GM18498 (cell line): Measurements from ENCODE around the gene SERTAD4.

ENCODE experiments used
- ATAC-seq: cut with Tn5 transposase; IDR thresholded peaks from one replicate; pipeline ENCODE4 v1.9.1; 2021; ENCODE audit warnings: mild to moderate bottlenecking, moderate library complexity; ENCODE audit not compliant: unreplicated experiment

SERTAD4 gene

DNA sequence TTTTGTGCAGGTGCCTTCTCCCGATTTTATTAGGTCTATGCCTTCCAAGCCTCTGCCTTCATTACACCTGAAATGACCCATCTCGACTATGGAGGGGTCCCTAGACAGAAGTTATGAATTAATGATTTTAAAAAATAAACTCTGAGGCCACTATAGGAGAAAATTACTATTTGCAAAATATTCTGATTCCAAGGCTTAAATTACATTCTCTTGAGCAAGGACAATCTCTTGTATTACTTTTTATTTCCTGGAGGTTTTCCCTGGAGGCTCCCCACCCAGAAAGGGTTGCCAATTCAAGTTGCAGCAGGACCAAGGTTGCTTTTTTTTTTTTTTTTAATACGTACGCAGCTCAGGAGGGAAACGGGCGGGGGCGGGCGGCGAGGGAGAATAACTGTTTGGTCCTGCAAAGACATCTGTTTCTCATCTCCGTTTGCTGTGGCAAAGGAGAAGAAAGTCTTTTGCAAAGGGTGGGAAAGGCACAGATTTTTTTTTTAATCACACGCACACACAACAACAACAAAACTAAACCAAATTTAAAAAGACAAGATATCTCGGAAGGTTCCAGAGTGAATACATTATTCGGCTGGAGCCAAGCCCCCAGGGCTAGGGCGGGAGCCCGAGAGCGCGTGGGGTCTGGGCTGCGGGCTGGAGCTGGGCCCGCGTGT lies 618 bp upstream of the SERTAD4 start:
- ATAC-seq = no peak

DNA sequence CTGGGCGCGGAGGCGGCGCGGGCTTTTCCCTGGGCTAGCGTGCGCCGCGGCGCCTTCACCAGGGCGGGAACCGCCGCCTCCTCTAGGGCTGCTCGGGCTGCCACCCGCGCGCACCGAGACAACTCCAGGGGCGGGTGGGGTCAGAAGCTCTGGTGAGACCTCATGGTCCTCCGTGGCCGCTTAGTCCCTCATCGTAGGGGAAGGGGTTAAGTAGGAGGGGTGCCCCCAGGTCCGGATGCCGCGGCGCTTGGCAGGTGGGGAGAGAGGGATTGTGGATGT lies 559 bp downstream of the SERTAD4 start:
- ATAC-seq = no peak

DNA sequence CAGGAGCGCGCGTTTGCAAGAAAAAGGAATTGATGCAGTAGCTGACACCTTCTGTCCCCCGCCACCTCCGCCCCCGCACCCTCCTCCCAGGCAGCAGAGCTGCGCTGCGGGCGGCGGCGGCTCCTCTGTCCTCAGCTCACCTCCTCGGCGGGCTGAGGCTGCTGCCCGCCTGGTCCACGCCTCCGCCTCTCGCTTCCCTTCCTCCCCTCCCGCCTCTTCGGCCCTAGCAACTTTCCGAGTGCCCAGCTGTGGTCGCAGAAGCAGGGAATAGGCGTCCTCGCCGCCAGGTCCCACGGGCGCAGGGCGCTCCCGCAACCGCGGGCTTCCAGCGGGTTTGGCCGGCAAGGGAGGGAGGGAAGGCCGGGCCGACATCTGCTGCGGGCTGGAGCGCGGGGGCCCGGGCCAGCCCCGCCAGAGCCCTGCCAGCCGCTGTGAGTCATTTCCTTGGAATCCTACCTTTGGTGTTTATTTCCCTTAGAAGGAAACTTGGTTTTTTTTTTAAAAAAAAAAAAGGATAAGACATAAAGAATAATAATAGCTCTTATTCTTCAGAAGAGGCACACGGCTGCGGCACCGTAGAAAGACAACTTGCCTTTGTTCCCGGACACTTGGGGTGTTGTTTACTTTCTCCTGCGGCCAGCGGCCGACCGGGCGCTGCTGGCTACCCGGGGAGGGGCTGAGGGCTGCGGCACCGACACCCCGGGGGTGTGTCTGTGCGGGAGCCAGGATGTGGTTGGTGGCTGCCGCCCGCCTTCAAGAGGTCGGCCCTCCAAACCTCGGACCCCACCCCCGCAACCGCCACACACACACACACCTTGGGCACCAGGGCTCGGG lies 1.1 kb downstream of the SERTAD4 start:
- ATAC-seq = no peak

DNA sequence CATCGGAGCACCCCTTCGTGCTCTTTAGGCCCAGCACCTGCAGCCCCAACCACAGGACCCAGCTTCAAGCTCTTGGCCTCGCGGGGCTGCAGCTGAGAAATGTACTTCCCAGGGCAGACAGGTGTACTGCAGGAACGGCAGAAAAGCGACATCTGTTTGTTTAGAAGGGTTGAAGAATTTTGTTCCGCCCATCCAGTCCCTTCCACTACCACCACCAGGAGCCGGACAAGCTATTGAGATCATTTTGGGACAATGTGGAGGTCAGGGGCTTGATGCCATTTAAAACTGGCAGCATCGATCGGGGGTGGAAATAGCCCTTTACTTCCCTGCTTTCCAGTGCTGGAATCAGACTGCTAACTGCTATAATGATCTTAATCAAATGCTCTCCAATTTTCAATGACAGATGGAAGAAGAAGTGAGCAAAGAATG lies 1.7 kb downstream of the SERTAD4 start:
- ATAC-seq = no peak

DNA sequence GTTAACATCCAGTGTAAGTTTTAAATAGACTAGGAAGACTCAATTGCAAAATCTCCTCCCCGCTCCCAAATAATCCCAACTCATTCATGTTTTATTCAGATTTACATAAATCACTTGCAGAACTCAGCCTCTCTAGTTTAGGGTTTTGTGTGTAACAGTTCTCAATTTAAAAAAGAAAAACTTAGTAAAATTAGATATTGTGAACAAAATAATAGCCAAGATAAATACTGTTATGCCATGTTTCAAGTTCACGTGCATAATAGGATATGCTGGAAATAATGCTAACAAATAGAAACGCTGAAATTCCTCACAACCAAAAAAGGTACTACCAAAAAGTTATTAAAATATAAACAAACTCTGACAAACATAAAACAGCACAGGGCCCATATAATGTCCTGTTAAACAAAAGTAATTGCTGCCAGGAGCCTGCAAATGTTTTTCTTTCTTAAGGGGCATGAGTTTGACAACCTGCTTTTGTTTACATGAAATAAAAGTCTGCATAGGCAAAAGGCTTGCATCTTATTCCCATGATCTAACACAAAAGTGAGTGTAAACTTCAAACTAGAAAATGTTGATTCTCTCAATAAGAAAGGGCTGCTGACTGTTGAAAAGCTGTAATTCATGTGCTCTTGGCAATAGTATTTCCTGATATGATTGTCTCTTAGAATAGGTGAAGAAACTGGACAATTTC lies 2.9 kb downstream of the SERTAD4 start:
- no peak for ATAC-seq

DNA sequence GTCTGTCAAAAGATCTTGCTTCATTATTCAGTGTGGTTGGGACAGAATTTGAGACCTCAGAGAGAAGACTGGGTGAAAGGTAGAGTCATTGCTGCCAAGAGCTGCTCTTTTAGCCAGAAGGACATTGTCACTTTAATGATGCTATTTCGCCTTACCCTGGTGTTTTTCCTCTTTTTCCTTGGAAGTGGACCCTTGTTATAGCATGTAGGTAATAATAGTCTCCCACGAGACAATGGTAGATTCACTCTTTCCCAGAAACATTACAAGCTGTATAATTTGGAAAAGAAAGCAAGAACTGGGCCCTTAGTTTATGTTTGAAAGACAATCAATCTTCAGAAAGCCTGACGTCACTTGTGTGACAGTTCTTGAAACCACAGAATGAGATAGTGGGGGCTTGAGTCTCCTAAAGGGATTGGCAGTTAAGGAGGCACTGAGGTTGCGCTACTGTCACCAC lies 3.8 kb downstream of the SERTAD4 start:
- no peak for ATAC-seq

DNA sequence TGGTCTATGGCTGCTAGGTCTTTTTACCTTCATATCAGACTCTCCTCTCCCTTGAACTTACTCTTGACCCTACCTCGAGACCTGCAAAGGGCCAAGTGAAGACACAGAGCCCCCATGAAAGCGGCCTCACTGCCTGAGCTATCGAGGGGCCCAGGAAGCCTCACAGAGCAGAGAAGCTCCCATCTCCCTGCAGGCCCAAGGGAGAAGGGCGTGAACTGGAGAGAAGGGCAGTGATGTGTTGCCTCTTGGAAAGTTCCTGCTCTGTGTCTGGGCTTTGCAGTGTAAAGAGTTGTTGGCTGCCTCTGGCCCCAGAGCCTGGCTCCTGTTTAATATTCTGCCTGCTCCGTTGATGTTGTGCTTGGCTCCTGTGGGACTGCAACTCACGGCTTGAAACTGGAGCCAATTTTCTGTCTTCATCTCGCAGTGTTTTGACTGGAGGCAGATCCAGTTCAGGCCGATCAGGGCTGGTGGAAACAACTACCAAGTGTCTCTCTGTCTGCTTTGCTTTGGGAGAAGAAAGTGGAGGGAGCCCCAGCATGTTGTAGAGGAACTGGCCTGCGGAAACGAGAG lies 4.3 kb downstream of the SERTAD4 start:
- no peak for ATAC-seq

DNA sequence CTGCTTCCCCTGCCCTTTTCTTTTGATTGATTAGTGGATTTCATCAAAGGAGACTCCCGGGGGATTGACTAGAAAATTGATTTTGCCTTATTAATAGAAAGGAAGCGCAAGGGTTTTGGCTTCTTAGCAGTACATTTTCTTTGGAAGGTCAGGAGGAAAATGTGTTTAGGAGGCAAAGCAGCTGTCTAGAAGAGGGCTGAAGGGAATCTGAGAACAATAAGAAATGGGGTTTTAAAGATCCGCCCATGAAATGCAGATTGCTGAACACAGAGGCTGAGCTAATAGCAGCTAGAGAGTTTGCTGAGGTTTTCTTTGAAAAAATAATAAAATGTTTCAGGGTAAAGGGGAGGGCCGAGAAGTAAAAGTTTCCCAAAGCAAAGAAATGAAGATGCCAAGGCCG lies 4.9 kb downstream of the SERTAD4 start:
- no peak for ATAC-seq

DNA sequence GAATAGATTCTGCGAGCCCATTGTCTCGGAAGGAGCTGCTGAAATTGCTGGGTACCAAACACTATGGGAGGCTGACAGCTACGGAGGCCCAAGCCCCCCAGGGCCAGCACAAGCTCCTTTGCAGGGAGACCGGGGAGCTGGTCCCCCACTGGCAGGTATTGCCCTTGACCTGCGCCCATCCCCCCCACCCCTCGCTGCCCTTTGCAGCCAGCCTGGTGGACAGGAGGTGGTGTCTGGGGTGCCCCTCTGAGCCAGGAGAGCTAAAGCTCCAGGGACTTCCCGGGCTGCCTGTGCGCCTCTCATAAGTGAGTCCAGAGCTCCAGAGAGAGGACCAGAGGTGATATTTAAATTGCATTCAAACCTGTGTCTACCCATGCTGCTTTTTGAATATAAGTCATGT lies 5.4 kb downstream of the SERTAD4 start:
- ATAC-seq = no peak

DNA sequence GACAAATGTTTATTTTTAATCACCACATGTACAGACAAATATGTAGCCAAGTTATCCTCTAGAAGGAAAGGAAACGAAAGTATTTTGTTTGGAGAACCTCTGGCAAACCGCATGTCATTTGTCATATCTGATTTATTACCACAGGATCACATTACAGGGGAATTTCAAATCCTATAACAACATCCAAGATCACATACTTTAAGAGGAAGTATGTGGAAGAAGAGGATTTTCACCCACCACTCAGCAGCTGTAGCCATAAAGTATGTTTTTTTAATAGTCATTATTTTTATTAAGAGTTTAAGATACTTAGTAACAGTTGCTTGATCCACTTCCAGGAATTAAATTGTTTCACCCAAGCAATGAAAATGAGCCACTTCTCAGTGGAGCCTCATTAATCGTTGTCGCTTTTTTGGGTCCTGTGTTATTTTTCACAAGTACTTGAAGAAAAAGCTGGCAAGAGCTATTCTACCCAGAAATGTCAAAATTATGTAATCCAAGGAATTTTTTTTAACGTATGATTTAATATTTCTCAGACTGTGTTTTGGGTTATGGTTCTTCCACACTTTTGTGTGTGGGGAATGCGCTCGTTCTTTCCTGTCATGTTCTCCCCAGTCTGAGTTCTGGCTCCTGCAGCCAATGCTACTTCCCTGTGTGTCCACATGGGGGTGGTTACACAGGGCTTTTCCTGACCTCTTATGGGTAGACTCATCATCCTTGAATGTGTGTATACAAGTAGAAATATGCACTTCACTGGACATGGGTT lies 6.9 kb downstream of the SERTAD4 start:
- ATAC-seq = no peak

DNA sequence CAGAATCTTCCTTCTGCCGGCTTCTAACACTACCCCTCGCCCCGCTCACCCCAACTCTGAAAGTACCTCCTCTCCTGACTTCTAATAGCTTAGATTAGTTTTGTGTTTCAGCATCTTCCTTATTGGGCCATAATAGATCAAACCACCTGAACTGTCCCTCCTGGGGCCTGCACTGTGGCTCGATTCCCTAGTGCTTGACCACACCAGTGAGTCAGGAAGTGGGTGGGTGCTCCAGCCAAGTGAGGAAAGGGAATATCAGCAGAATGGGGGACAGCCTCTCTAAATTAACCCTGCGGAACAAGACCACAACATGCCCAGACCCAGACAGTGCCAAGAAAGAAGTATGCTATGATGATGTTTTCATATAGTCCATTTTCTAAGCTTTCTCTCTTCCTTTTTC lies 8.5 kb downstream of the SERTAD4 start:
- no peak for ATAC-seq

DNA sequence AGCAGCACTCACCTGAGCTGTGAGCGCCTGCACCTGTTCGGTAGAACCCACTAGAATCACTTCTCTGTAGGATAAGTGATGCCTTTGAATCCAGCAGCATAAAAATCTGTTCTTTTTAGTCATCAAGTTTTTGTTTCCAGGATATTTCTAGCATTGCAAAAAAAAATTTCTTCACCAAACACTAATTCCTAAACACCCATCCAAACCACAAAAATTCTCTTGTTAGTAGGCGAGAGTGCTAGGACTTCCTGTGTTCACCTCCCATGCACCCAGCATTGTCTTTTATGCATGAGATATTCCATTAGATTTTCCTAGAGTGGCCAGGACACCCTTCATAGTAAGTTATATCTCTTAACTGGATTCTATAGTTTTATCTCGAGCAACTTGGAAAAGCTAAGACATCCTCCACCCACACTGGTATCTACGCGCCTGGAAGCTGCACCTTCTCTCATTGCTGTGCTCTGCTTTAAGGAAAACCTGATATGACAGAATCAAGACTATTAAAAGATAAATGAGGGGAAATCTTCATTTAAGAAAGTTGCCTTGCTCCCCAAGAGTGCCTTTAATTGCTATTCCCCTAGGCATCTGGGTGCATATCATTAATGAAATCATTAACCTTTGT lies 12.3 kb downstream of the SERTAD4 start:
- ATAC-seq = no peak

DNA sequence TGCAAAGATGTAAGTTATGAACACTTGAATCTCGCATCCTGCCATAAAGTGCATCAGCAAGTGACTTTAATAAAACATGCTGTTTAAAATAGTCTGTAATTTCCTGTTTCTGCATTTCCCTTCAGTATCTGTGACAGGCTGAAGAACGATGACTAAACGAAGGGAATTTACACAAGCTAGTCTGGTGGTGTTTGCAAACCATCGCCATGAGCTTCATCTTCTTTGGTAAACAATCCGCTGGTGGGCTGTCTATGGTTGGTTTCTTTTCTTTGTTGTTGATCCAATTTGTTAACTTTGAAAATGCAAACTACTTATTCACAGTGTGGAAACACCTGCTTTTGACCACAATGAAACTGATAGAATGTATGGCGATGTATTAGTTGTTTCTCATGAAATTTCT lies 13.9 kb downstream of the SERTAD4 start:
- peak; percentile 68 for ATAC-seq

DNA sequence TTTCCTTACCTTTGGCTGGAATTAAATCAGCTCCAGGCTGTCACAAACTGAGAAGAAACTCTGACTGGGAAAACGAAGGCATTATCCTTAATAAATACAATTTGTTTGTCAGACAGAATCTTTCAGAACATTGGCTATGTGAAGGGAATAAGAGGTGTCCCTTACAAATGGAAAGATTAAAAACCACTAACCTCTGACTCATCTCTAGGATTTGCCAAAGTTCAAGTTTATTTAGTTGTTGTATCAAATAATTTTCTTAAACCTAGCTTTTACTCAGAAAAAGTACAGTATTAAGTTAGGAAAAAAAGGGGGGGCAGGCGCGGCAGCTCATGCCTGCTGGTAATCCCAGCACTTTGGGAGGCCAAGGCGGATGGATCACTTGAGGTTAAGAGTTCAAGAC lies 15.7 kb downstream of the SERTAD4 start:
- ATAC-seq = no peak

DNA sequence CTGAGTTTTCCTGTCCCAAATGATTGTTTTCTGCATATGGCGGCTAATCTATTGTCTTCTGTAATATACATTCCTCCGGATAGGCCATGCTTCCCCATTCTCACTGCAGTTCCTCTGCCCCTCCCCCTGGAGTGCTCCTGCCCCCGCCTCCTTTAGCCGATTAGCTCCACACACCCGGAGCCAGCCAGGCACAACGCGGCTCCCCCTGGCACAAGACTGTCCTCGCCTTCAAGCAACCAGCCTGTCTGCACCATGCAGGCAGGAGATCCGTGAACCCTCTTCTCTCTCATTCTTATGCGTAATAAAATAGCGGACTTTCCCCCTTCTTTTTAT lies 18.0 kb downstream of the SERTAD4 start:
- no peak for ATAC-seq

DNA sequence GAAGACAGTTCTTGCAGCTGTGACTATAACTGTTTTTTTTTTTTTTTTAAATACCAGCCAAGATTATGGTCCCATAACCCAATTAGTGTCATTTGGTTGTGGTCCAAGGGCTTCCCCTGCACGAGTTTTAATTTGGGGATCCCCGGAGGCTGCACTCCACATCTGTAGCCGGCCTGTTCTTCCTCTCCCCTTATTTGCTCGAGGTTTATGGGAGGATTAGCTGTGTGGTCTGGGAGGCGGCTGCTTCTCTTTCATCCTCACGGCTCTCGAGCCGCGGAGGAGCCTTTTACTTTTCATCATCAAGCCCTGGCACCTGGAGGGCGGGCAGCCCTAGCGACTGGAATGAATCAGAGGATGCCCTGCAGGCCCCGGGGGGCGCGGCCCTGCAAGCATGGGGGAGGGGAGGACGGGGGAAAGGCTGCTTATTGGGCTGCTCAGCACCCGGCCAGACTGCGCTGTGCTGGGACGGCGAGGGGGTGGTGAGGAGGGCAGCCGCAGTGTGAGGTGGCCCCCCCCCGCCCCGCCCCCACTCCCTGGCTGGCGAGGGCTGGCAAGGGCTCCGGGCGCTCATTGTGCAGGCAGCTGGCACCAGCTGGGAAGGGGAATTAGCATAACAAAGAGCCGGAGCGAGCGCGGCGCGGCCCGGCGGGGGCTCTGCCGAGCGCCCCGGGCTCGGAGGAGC lies 18.5 kb downstream of the SERTAD4 start:
- peak; percentile 32 for ATAC-seq

DNA sequence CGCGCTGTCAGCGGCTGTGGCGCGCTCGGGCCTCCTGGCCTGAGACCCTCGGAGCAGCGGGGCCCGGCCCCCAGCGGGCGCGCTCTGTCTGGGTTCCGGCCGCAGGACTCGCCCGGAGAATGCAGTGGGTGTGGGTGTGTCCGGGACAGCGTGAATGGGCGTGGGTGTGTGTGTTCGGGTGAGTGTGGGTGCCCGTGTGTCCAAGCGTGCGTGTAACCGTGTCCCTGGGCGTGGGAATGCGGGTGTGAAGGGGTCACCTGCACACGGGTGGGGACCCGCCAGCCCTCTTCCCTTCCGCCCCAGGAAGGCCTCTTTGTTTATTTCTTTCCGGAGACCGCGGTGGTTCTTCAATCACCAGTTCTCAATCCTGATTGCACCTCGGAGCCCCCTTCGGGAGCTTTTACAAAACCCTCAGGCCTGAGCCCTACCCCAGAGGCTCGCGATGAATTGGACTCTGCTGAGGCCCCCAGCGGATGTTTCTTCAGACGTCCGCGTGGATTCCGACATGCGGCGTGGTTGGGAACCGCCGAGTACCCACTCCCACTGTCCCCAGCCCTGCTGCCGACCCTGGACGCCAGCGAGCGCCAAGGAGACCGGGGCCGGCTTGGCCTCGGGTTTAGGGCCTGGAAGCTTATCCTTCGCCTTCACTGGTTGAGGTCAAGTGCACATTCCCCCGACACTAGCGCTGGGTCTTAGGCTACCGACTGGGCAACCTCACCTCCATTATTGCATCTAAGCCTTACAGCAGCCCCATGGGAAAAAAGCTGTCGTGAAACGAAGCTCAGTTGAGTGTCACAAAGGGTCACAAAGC lies 19.3 kb downstream of the SERTAD4 start:
- peak; percentile 34 for ATAC-seq

DNA sequence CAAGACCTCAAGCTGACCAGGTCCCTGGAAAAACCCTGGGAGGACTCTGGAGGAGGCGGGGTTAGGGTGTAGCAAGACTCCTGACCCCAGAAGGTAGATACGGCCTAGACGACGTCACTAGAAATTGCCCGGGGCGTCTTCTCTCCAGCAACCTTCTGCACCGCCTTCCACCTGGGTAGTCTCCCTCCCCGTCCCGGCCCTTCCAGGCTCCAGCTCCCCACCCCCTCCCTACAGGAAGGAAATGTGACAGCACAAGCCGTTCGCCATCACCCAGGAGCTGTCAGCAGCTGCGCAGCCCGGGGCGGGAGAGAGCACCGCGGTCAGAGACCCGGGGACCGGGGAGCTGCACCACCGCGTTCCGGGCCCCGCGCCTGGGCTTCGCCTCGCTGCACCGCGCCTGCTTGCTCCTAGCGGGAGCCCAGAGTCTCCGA lies 20.0 kb downstream of the SERTAD4 start:
- no peak for ATAC-seq

DNA sequence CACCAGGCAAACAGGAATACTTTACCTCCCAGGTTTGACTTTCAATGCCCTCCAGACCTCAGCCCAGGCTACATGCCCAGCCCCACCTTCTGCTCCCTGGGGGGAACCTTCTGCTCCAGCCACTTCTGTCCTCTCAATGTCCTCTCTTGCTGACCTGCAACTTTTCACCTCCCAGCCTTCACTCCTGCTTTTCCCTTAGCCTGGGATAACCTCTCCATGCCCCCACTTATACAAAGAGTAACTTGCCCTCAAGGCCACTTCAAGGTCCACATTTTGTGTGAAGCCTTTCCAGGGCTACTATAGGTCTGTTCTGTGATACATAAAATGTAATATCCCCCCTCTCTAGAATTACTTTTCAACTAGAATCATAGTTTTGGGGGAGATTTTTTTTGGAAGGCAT lies 21.7 kb downstream of the SERTAD4 start:
- ATAC-seq = no peak
